ENCODE results near the gene RAB6A.
"Not testable (repeated sequence)": the region's sequence is repeated elsewhere in the genome, so short reads cannot be mapped to it uniquely, and the experiment has no call there.

The RAB6A gene

DNA sequence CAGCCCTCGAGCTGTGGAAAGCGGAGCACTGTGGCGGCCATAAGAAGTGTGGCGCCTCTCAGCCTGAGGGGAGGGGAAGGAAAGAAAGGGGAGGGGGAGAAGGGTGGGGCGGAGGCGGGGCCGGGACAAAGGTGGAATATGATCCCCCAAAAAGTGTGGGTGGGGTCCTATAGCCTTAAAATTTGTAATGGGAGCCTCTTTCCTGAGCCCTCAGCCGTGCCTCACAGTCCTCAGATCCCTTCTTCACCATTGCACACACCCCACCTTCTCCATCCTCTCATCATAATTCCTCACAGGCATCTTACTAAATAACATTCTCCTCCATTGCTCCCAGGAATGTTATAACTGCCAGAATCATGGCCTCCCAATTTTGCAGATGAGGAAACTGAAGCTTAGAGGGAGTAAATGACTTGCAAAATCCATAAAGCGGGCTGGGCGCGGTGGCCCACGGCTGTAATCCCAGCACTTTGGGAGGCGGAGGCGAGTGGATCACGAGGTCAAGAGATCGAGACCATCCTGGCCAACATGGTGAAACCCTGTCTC is 600 bp upstream of the RAB6A start:
- DNase-seq: no peak

DNA sequence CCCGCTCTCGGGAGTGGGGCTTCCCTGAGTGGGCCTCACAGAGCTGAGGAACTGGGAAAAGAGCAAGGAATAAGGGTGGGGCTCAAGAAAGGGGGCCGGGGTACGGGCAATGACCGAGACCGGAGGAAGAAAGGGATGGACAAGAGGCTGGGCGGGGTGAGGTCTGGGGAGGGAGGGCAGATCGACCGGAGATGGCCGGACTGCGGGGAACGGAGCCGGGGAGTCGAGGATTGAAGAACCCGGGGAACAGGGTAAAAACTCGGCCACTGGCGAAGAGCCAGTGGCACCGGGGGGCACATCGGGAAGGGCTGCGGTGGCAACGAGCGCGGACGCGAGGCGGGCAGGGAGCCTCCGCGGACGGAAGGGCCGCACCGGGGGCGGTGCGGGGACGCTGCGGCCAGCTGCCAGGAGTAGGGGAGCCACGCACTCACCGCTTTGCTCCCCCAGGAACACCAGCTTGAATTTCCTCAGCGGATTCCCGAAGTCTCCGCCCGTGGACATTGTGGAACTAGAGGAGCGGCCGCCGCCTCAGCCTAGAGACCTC is 667 bp downstream of the RAB6A start:
- no peak for DNase-seq

DNA sequence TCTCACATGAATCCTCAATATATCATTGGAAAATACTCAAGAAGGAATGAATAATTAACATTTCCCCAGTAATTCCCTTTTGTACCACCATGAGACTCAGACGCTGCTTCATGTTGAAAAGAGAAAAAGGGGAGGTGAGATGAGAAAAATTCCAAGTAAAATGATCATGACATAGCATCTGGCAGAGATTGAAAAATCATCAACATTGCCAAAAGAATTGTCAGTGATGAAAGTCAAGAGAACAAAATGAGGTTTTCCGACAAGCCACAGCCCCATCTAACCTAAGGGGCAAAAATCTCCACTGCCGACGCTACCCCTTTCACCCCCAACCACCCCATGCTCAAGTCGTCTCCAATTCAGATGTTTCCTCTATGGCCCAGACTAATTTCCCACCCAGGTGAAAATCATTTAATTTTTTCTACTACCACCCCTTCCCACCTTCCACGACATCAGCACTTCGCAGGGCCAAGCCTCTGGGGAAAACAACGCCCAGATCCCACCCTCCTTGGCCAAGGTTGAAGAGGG is 1.2 kb downstream of the RAB6A start:
- no peak for DNase-seq

DNA sequence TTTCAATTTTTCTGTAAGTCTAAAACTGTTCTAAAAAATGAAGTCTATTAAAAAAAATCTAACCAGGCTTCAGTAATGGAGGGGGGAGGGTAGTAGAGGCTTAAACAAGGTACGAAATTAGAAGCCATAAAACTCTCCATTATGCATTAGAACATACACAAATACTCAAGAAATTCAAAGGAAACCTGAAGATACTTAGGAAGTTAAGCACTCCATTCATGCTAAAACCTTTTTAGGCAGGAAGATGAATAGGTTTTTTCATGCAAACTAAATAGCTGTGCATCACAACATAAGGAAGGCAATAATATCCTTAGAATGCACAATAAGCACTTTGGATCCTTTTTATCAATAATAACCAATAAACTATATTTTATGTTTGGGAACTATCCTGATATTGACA is 2.4 kb downstream of the RAB6A start:
- DNase-seq: no peak

DNA sequence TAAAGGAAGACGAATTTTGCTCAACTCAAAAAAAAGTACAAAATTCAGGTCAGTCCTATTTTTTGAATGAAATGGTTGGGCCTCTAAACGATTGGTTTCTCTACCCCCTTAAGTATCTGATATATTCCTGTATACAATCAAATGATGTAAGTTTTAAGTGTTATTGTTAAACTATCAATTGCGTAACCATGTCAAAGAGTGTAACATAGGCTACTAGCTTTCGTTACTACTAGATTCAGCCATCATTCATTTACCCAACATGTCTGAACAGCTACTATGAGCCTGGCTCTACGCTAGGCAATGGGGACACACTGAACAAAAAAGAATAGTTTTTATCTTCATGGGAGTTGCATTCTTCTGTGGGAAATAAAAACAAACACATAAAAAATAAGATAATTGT is 3.3 kb downstream of the RAB6A start:
- DNase-seq: no peak

DNA sequence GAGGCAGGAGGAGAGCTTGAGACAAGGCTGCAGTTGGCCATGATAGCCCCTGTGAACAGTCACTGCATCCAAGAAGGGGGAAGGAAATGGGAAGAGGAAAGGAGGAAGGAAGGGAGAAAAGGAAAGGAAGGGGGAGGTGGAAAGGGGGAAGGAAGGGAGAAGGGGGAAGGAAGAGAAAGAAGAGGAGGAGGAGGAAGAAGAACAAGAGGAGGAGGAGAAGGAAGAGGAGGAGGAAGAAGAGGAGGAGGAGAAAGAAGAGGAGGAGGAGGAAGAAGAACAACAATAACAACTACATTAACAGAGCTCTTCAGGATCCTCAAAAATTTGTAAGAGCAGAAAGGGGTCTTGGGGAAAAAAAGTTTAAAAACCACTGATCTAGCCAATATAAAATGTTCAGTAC is 5.2 kb downstream of the RAB6A start:
- DNase-seq: no peak

DNA sequence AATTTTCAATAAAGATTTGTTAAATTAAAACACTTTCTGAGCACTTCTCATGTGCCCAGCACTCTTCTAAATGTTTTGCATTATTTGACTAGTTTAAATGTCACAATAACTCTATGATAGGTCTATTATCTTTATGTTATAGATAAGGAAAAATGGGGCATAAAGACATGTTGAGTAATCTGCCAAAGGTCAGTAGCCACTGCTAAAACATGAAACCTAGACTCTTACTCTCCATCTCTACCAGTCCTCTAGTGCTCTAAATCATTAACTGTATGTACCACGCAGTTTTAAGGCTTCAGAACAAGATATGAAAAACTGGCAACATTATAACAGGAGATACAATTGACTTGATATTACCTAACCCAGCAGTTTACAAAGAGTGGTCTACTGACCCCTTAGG is 6.9 kb downstream of the RAB6A start:
- DNase-seq: no peak

DNA sequence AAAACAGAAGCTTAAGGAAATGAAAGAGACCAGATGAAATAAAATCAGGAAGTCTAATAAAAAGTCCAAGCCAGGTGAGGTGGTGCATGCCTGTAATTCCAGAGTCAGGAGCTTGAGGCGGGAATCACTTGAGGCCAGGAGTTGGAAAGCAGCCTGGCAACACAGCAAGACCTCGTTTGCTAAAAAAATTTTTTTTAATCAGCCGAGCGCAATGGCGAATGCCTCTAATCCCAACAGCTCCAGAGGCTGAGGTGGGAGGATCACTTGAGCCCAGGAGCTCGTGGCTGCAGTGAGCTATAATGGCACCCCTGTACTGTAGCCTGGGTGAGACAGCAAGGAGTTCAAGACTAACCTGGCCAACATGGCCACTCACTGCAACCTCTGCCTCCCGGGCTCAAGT is 8.0 kb downstream of the RAB6A start:
- no peak for DNase-seq

DNA sequence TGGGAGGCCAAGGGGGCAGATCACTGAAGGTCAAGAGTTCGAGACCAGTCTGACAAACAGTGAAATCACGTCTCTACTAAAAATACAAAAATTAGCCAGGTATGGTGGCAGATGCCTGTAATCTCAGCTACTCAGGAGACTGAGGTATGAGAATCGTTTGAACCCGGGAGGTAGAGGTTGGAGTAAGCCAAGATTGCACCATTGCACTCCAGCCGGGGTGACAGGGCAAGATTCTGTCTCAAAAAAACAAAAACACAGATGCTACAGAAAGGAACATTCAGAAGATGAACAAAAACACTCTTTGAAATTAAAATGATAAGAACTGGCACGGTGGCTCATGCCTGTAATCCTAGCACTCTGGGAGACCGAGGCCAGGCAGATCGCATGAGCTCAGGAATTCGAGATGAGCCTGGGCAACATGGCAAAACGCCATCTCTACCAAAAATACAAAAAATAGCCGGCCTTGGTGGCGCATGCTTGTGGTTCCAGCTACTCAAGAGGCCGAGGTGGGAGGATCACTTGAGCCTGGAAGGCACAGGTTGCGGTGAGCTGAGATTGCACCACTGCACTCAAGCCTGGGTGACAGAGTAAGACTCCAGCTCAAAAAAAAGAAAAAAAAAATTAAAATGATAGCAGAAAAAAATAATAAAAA is 8.5 kb downstream of the RAB6A start:
- no peak for DNase-seq

DNA sequence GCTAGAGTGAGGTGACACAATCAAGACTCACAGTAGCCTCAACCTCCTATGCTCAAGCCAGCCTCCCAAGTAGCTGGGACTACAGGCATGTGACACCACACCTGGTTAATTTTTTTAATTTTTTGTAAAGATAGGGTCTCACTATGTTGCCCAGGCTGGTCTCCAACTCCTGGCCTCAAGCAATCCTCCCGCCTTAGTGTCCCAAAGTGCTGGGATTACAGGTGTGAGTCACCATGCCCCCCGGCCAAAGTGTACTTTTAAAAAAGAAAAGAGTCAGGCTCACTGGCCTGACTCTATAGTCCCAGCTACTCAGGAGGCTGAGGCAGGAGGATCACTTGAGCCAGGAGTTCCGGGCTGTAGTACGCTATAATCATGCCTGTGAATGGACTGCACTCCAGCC is 10.0 kb downstream of the RAB6A start:
- DNase-seq: not testable (repeated sequence)

DNA sequence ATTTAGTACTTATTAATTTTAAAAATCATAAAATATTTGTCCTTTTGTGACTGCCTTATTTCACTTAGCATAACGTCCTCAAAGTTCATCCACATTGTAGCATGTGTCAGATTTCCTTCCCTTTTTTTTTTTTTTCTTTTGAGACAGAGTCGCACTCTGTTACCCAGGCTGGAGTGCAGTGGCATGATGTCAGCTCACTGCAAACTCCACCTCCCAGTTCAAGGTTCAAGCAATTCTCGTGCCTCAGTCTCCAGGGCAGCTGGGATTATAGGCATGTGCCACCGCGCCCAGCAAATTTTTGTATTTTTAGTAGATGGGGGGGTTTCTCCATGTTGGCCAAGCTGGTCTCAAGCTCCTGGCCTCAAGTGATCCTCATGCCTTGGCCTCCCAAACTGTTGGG is 10.6 kb downstream of the RAB6A start:
- DNase-seq: no peak

DNA sequence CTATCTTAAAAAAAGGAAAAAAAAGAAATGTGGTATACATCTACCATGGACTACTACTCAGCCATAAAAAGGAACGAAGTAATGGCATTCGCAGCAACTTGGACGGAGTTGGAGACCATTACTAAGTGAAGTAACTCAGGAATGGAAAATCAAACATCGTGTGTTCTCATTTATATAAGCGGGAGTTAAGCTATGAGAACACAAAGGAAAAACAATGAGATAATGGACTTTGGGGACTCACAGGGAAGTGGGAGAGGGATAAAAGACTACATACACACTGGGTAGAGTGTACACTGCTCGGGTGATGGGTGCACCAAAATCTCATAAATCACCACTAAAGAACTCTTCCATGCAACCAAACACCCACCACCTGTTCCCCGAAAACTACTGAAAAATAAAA is 11.8 kb downstream of the RAB6A start:
- DNase-seq: no peak

DNA sequence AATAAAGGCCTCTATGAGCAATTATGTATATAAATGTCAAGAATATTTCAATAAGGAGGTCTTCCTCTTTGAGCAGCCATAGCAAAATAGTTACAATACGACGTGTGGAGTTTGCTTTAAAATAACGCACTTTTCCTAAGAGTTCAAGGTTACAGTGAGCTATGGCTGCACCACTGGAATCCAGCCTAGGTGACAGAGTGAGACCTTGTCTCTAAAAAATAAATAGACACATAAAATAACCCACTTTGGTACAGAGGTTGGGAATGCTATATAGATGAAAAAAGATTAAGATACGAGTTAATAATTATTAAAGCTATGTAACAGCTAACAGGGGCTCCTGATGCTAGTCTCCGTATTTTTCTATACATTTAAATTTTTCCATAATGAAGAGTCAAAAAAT is 12.6 kb downstream of the RAB6A start:
- no peak for DNase-seq

DNA sequence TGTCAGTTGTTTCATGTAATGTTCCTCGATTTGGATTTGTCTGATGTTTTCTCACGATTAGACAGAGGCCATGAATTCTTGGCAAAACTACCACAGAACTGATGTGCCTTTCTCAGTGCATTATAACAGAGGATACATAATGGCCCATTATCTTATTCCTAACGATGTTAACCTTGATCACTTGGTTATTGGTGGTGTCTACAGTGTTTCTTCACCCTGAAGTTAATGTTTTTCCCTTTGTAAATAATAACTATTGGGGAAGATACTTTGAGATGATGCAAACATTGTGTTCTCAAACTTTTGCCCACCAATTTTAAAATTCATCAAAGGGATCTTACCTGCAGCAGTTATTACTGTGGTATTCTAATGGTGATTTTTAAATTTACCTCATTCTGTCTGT is 13.1 kb downstream of the RAB6A start:
- no peak for DNase-seq

DNA sequence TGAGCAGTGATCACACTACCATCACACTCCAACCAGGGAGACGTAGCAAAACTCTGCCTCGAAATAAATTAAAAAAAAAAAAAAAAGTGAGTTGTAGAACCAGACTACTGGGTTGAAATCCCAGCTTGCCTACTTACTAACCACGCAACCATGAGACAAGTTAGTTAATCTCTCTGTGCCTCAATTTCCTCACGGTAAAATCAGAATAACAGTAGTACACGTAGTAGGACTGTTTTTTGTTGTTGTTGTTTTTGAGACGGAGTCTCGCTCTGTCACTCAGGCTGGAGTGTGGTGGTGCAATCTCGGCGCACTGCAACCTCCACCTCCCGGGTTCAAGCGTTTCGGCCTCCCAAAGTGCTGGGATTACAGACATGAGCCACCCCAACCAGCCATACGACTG is 14.2 kb downstream of the RAB6A start:
- DNase-seq: no peak

DNA sequence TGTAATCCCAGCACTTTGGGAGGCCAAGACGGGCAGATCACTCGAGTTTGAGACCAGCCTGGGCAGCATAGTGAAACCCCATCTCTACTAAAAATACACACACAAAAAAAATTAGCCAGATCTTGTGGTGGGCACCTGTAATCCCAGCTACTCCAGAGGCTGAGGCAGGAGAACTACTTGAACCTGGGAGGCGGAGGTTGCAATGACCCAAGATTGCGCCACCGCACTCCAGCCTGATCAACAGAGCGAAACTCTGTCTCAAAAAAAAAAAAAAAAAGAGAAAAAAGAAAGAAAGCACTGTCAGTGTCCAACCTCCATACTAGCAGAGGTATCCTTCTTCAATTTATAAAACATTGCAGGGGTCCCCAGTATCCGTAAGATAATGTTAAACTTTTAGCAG is 17.8 kb downstream of the RAB6A start:
- DNase-seq: no peak

DNA sequence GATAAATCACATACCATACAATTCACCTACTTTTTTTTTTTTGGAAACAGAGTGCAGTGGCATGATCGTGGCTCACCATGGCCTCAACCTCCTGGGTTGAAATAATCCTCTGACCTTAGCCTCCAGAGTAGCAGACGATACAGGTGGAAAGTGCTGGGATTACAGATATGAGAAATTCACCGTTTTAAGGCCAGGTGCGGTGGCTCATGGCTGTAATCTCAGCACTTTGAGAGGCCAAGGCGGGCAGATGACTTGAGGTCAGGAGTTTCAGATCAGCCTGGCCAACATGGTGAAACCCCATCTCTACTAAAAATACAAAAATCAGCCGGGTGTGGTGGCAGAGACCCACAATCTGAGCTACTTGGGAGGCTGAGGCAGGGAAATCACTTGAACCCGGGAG is 24.9 kb downstream of the RAB6A start:
- DNase-seq: not testable (repeated sequence)

DNA sequence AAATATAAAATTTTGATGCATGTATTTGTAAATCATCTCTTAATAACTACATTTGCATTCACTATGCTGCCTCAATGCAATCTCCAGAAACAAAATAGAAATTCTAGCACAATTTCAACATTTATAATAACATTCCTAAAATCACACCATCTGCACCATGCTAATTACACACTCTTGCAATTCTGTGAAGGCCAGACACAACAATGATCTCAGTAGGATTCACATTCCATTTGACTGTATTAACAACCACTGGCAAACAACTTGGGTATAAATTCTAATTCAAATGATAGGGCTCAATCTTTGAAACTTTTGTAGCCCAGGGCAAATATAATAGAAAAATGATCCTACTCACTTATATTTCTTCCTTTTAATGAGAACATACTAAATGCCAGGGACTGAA is 25.9 kb downstream of the RAB6A start:
- no peak for DNase-seq

DNA sequence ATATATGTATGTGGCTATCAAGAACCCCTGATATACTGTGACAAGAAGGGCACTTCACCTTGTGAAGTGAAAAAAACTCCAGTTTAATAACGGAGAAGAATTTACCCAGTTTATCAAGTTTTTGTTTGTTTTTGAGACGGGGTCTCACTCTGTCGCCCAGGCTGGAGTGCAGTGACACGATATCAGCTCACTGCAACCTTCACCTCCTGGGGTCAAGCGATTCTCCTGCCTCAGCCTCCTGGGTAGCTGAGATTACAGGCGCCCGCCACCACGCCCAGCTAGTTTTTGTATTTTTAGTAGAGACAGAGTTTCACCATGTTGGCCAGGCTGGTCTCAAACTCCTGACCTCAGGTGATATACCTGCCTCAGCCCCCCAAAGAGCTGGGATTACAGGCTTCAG is 26.9 kb downstream of the RAB6A start:
- not testable (repeated sequence) for DNase-seq

DNA sequence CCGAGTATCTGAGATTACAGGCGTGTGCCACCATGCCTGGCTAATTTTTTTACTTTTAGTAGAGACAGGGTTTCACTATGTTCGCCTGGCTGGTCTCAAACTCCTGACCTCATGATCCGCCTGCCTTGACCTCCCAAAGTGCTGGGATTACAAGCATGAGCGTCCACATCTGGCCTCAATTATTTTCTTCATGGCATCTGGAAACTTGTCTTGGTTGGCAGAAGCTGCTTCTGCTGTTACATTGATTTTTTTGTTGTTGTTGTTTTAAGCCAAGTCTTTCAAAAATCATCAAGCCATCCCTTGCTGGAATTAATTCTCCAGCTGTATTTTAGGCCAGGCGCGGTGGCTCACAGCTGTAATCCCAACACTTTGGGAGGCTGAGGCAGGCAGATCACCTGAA is 27.9 kb downstream of the RAB6A start:
- DNase-seq: not testable (repeated sequence)

DNA sequence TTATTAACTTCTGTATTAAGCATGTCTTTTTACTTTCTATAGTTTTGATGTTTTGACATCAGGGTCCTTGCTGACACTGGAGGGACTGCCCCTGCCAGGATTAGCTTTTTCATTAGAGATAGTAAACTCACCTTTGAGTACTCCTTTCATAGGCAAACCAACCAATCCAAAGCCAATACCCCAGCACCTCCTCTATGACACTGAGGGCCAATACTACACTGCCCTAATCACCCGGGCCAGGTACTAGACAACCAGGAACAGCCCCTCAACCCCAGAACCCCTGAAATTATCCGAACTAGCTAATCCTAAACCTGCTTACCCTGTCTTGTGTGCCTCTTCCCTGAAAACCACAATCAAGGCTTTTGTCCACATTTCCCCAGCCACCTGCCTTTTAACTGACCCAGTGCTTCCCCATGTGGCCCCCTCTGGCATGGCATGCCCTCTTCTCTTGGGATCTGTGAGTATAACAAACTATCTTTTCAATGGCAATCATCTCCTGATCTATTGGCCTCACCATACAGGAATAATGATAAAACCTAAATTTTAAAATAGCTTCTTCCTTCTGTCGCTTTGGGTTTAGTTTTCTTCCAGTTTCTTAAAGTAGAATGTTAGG is 31.2 kb downstream of the RAB6A start:
- DNase-seq: no peak

DNA sequence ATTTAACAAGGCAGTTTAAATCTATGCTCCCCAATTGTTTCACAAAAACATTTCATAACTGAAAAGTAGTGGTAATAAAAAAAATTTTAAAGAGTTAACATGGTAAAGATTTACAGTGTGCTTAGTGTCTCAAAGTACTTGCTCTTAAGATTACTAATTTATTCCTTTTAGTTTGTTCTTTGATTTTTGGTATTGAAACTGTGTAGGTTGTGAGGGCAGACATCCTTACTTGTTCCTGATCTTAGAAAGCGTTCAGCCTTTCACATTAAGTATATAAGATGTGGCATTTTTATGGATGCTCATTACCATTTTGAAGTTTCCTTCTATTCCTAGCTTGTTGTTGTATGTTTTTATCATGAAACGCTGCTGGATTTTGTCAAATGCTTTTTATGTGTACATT is 32.9 kb downstream of the RAB6A start:
- no peak for DNase-seq

DNA sequence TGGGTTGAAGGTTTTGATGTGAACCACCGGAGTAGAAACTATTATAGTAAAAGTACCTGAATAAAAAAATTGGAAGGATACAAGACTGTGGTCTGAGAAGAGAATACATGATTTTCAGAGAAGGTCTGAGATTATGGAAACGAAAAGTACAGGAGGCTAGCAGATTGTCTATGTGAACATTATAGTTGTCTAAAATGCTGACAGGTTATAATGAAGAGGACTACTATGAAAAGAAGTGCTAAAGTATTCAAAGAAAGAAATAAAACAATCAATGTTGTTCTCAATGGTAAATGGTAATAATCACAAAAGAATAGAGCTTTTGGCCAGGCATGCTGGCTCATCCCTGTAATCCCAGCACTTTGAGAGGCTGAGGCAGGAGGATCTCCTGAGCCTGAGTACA is 34.0 kb downstream of the RAB6A start:
- DNase-seq: no peak

DNA sequence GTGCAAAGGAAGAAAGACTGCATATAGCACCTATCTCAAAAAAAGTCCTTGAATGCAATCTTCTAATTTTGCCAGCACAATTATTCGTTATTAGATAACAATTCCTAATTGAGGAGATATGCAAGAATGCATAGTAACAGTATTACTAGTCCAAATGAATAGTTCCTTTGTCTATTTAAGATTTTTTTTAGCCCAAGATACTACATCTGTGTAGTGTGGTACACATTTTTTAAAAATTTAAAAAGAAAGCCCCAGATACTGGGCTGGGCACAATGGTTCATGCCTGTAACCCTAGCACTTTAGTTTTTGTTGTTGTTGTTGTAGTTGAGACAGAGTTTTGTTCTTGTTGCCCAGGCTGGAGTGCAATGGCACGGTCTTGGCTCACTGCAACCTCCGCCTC is 43.7 kb downstream of the RAB6A start:
- no peak for DNase-seq
